Epidermal melanocyte (primary cell): ENCODE measurements around the gene UNC13C.

ENCODE experiments used
- DNase-seq: peaks from one replicate; pipeline ENCODE4 v3.0.0; 2011; ENCODE audit warnings: low spot score; ENCODE audit not compliant: insufficient read length

The UNC13C gene

GRCh38 chr15:54564166-54564565 is 585.9 kb downstream of the UNC13C start:
- no peak for DNase-seq

GRCh38 chr15:54566654-54567053 is 588.4 kb downstream of the UNC13C start:
- DNase-seq, result no peak

GRCh38 chr15:54567408-54568035 is 589.3 kb downstream of the UNC13C start:
- no peak for DNase-seq

GRCh38 chr15:54568381-54568780 is 590.1 kb downstream of the UNC13C start:
- no peak for DNase-seq

- no peak for DNase-seq
Observed at GRCh38 chr15:54571576-54571975, 593.3 kb downstream of the UNC13C start.

GRCh38 chr15:54575586-54575985 is 597.3 kb downstream of the UNC13C start:
- DNase-seq, result no peak

- no peak for DNase-seq
Observed at GRCh38 chr15:54576298-54576935, 598.2 kb downstream of the UNC13C start.

GRCh38 chr15:54577476-54578250 is 599.4 kb downstream of the UNC13C start:
- DNase-seq, result no peak

GRCh38 chr15:54579855-54580254 is 601.6 kb downstream of the UNC13C start:
- no peak for DNase-seq

GRCh38 chr15:54580643-54581042 is 602.4 kb downstream of the UNC13C start:
- no peak for DNase-seq

- DNase-seq, result no peak
Observed at GRCh38 chr15:54582863-54583643, 604.8 kb downstream of the UNC13C start.

- no peak for DNase-seq
Observed at GRCh38 chr15:54585063-54585462, 606.8 kb downstream of the UNC13C start.

- DNase-seq, result no peak
Observed at GRCh38 chr15:54594115-54594514, 615.9 kb downstream of the UNC13C start.

GRCh38 chr15:54599386-54599785 is 621.1 kb downstream of the UNC13C start:
- DNase-seq, result no peak

GRCh38 chr15:54605043-54605442 is 626.8 kb downstream of the UNC13C start:
- no peak for DNase-seq

- no peak for DNase-seq
Observed at GRCh38 chr15:54605556-54605955, 627.3 kb downstream of the UNC13C start.

- DNase-seq, result no peak
Observed at GRCh38 chr15:54608876-54609835, 630.9 kb downstream of the UNC13C start.

- DNase-seq, result no peak
Observed at GRCh38 chr15:54618120-54618519, 639.9 kb downstream of the UNC13C start.

GRCh38 chr15:54619180-54619579 is 640.9 kb downstream of the UNC13C start:
- DNase-seq, result no peak

GRCh38 chr15:54620916-54621315 is 642.7 kb downstream of the UNC13C start:
- no peak for DNase-seq

GRCh38 chr15:54636147-54636546 is 657.9 kb downstream of the UNC13C start:
- DNase-seq, result no peak
